ENCODE results near the gene DPYD.

Gene DPYD

GRCh38 chr1:97412166-97412565 is 508.7 kb downstream of the DPYD start:
- in situ Hi-C loops (cut with MboI; ENCODE audit: low sequenced_read_pairs, unreplicated experiment) = no loop called here
- no peak for DNase-seq (ENCODE audit: low spot score)
- TF ChIP-seq CTCF (IDR thresholded peaks at IDR 0.05; ENCODE audit: borderline replicate concordance, control extremely low read depth, extremely low read depth, insufficient read depth, missing control alignments) = no peak

GRCh38 chr1:97396463-97396862 is 524.4 kb downstream of the DPYD start:
- in situ Hi-C loops (cut with MboI; ENCODE audit: low sequenced_read_pairs, unreplicated experiment) = no loop called here
- no peak for TF ChIP-seq CTCF (IDR thresholded peaks at IDR 0.05; ENCODE audit: borderline replicate concordance, control extremely low read depth, extremely low read depth, insufficient read depth, missing control alignments)
- no peak for DNase-seq (ENCODE audit: low spot score)

DNA sequence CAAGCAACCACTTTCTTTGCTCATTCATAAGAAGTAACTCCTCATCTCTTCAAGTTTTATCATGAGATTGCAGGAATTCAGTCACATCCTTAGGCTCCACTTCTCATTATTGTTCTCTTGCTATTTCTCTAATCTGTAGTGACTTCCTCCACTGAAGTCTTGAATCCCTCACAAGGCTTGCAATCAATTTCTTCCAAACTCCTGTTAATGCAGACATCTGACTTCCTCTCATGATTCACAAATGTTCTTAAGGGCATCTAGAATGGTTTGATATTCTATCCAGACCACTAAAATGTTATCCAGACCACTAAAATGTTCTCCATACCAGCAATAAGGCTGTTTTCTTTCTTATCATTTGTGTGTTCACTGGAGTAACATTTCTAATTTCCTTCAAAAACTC is 528.1 kb downstream of the DPYD start:
- DNase-seq (ENCODE audit: low spot score) = no peak
- in situ Hi-C loops (cut with MboI; ENCODE audit: low sequenced_read_pairs, unreplicated experiment) = no loop called here
- TF ChIP-seq CTCF (IDR thresholded peaks at IDR 0.05; ENCODE audit: borderline replicate concordance, control extremely low read depth, extremely low read depth, insufficient read depth, missing control alignments) = no peak

DNA sequence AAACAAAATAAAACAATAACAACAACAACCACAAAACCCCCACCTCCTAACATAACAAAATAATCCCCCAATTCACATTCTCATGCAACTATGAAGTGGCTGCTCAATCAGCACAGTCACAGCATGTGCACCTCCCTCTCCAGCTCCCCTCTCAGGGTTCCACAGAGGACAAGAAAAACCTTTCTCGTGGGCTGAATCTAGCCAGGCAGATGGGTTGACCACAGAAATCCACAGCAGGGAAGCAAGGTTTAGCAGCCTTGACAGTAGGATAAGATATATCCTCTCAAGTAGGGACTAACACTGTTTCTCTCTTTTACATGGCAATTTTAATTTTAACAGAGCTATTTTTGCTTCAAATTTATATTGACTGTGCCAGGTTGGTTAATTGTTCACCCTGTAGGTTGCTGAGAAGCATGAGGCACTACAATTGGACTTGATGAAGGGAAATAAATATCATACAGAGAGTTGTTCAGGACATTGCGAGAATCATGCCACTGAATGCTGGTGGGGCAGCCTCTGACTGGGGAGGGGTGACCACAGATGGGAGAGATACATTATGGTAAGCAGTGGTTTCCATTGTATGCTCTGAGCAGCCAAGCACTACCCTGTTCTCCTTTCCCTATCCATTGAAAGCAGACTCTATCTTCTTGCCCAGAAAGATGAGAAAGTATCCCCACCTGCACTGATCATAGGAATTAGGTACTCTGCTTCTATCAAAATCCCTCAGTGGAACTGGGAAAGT is 535.1 kb downstream of the DPYD start:
- in situ Hi-C loops (cut with MboI; ENCODE audit: low sequenced_read_pairs, unreplicated experiment) = no loop called here
- no peak for DNase-seq (ENCODE audit: low spot score)
- TF ChIP-seq CTCF (IDR thresholded peaks at IDR 0.05; ENCODE audit: borderline replicate concordance, control extremely low read depth, extremely low read depth, insufficient read depth, missing control alignments) = no peak

GRCh38 chr1:97384294-97384968 is 536.4 kb downstream of the DPYD start:
- in situ Hi-C loops (cut with MboI; ENCODE audit: low sequenced_read_pairs, unreplicated experiment) = no loop called here
- no peak for DNase-seq (ENCODE audit: low spot score)
- no peak for TF ChIP-seq CTCF (IDR thresholded peaks at IDR 0.05; ENCODE audit: borderline replicate concordance, control extremely low read depth, extremely low read depth, insufficient read depth, missing control alignments)

GRCh38 chr1:97383797-97384196 is 537.0 kb downstream of the DPYD start:
- no peak for TF ChIP-seq CTCF (IDR thresholded peaks at IDR 0.05; ENCODE audit: borderline replicate concordance, control extremely low read depth, extremely low read depth, insufficient read depth, missing control alignments)
- in situ Hi-C loops (cut with MboI; ENCODE audit: low sequenced_read_pairs, unreplicated experiment) = no loop called here
- DNase-seq (ENCODE audit: low spot score) = no peak
